Measurements from ENCODE around the gene CLIC1.

GRCh38 chr6:31777667-31778050 is 41.3 kb upstream of the CLIC1 start:
- TF ChIP-seq CTCF (IDR thresholded peaks at IDR 0.05) (no peak), POLR2A (IDR thresholded peaks at IDR 0.05) (no peak)

Measured in testis (tissue), 2 donors.